Loucy (cell line): ENCODE measurements around the gene GUCA2A.

Experiments used
- H2AFZ ChIP-seq: fragments of 200-600 bp; sonication (generic); 2 replicates; pipeline ENCODE4 v1.6.0; 2016; ENCODE audit warnings: antibody characterized with exemption, mild to moderate bottlenecking, low read length, moderate library complexity
- H3F3A ChIP-seq: fragments of 200-600 bp; 2 replicates; pipeline ENCODE4 v1.6.0; 2016; ENCODE audit warnings: antibody characterized with exemption, low read depth, mild to moderate bottlenecking
- H3K27me3 ChIP-seq: fragments of 200-600 bp; sonication (generic); 2 replicates; pipeline ENCODE4 v1.6.1; 2014; ENCODE audit warnings: low read length, mild to moderate bottlenecking; ENCODE audit not compliant: insufficient read depth, poor library complexity, severe bottlenecking
- H3K36me3 ChIP-seq: fragments of 200-600 bp; sonication (generic); 2 replicates; pipeline ENCODE4 v1.6.1; 2016; ENCODE audit warnings: low read length; ENCODE audit not compliant: insufficient read depth
- H3K4me1 ChIP-seq: fragments of 200-600 bp; sonication (generic); 2 replicates; pipeline ENCODE4 v1.5.1; 2014; ENCODE audit warnings: low read length, mild to moderate bottlenecking; ENCODE audit not compliant: insufficient read depth, poor library complexity, severe bottlenecking
- H3K4me2 ChIP-seq: fragments of 200-600 bp; sonication (generic); 2 replicates; pipeline ENCODE4 v1.6.0; 2014; ENCODE audit warnings: antibody characterized with exemption, low read length, low read depth, mild to moderate bottlenecking; ENCODE audit not compliant: poor library complexity, severe bottlenecking
- H3K4me3 ChIP-seq: fragments of 200-600 bp; sonication (generic); 2 replicates; pipeline ENCODE4 v1.5.1; 2014; ENCODE audit warnings: low read length, mild to moderate bottlenecking, mixed read lengths; ENCODE audit not compliant: poor library complexity, severe bottlenecking
- H3K79me2 ChIP-seq: fragments of 200-600 bp; sonication (generic); 2 replicates; pipeline ENCODE4 v1.6.1; 2014; ENCODE audit warnings: low read length; ENCODE audit not compliant: insufficient read depth
- H3K9ac ChIP-seq: fragments of 200-600 bp; sonication (generic); 2 replicates; pipeline ENCODE4 v1.6.0; 2014; ENCODE audit warnings: mild to moderate bottlenecking, low read depth, low read length, moderate library complexity; ENCODE audit not compliant: poor library complexity, severe bottlenecking
- H3K9me2 ChIP-seq: fragments of 200-600 bp; sonication (generic); replicated peaks from 2 replicates; pipeline ENCODE4 v1.6.1; 2016; ENCODE audit warnings: low read depth, low read length, mixed read lengths
- H3K9me3 ChIP-seq: fragments of 200-600 bp; sonication (generic); 2 replicates; pipeline ENCODE4 v1.6.1; 2014; ENCODE audit warnings: mild to moderate bottlenecking, antibody characterized with exemption, low read length, low read depth; ENCODE audit not compliant: insufficient read depth
- H4K20me1 ChIP-seq: fragments of 200-600 bp; sonication (generic); 2 replicates; pipeline ENCODE4 v1.6.0; 2014; ENCODE audit warnings: antibody characterized with exemption, low read length, mild to moderate bottlenecking; ENCODE audit not compliant: insufficient read depth, poor library complexity, severe bottlenecking
- CTCF ChIP-seq: fragments of 200-600 bp; sonication (generic); conservative IDR thresholded peaks from 2 replicates; pipeline ENCODE4 v1.5.1; 2014; ENCODE audit warnings: mild to moderate bottlenecking, antibody characterized with exemption, low read length
- EZH2phosphoT487 ChIP-seq: fragments of 200-600 bp; IDR thresholded peaks from 2 replicates; pipeline ENCODE4 v1.6.1; 2018; ENCODE audit warnings: antibody characterized with exemption, mild to moderate bottlenecking, moderate library complexity, borderline replicate concordance

The GUCA2A gene

GRCh38 chr1:42138586-42138985 is 26.0 kb downstream of the GUCA2A start:
- Histone ChIP-seq H3K9ac (no peak overlapping the region), H3K9me2 (no peaks in the 10 kb centered on the region), H3F3A (no peaks in the 10 kb centered on the region), H3K4me2 (no peak overlapping the region), H3K9me3 (no peaks in the 10 kb centered on the region), H3K36me3 (no peaks in the 10 kb centered on the region), H3K4me1 (peaks cover 7% of the 10 kb centered on the region), H4K20me1 (no peaks in the 10 kb centered on the region), H3K79me2 (no peaks in the 10 kb centered on the region), H3K4me3 (no peak overlapping the region), H2AFZ (no peak overlapping the region), H3K27me3 (no peaks in the 10 kb centered on the region)
- TF ChIP-seq EZH2phosphoT487 = no peak
- no peak for TF ChIP-seq CTCF

- TF ChIP-seq CTCF = no peak
- no peak for TF ChIP-seq EZH2phosphoT487
- H3K4me3 ChIP-seq = no peak overlapping the region
- H3K4me1 ChIP-seq = no peaks in the 10 kb centered on the region
- no peak overlapping the region for H3K4me2 ChIP-seq
- no peaks in the 10 kb centered on the region for H3K79me2 ChIP-seq
- H4K20me1 ChIP-seq = no peaks in the 10 kb centered on the region
- H3K9me2 ChIP-seq = no peaks in the 10 kb centered on the region
- no peak overlapping the region for H2AFZ ChIP-seq
- no peak overlapping the region for H3K9ac ChIP-seq
- no peaks in the 10 kb centered on the region for H3K36me3 ChIP-seq
- no peaks in the 10 kb centered on the region for H3K9me3 ChIP-seq
- no peaks in the 10 kb centered on the region for H3F3A ChIP-seq
- H3K27me3 ChIP-seq = no peaks in the 10 kb centered on the region
Measured at GRCh38 chr1:42137766-42138165, 26.8 kb downstream of the GUCA2A start.

GRCh38 chr1:42136466-42136865 is 28.1 kb downstream of the GUCA2A start:
- Histone ChIP-seq H2AFZ (no peak overlapping the region), H3K4me2 (no peak overlapping the region), H3F3A (no peaks in the 10 kb centered on the region), H3K9me3 (no peaks in the 10 kb centered on the region), H3K36me3 (no peaks in the 10 kb centered on the region), H3K9ac (no peak overlapping the region), H3K79me2 (no peaks in the 10 kb centered on the region), H3K27me3 (no peaks in the 10 kb centered on the region), H4K20me1 (no peaks in the 10 kb centered on the region), H3K4me1 (no peaks in the 10 kb centered on the region), H3K4me3 (no peak overlapping the region), H3K9me2 (no peaks in the 10 kb centered on the region)
- TF ChIP-seq EZH2phosphoT487 (no peak), CTCF (no peak)
